ENCODE results near the gene GNAQ.

The GNAQ gene

DNA sequence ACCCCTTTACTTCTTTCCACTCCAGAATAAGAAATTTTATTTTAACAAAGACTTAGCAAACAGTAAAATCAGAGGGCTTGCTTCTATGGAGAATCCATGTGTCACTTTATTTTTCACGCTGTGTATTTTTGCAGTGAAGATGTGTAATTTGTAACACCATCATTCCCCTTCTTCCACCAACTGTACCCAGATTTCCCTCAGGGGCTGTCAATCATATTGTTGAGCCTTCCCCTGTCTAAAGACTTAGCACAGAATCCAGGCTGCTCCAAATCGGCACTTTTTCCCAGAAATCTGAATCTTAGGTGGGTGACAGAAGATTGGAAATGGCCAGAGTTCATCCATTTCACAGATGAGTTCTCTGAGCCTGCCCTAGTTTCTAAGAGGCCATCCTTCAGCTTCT lies 115.9 kb downstream of the GNAQ start:
- no peak for TF ChIP-seq CTCF (IDR thresholded peaks at IDR 0.05; ENCODE audit: insufficient read depth, low read length, missing control alignments)
- ChIA-PET POLR2A (no interaction called here), CTCF (no interaction called here)

DNA sequence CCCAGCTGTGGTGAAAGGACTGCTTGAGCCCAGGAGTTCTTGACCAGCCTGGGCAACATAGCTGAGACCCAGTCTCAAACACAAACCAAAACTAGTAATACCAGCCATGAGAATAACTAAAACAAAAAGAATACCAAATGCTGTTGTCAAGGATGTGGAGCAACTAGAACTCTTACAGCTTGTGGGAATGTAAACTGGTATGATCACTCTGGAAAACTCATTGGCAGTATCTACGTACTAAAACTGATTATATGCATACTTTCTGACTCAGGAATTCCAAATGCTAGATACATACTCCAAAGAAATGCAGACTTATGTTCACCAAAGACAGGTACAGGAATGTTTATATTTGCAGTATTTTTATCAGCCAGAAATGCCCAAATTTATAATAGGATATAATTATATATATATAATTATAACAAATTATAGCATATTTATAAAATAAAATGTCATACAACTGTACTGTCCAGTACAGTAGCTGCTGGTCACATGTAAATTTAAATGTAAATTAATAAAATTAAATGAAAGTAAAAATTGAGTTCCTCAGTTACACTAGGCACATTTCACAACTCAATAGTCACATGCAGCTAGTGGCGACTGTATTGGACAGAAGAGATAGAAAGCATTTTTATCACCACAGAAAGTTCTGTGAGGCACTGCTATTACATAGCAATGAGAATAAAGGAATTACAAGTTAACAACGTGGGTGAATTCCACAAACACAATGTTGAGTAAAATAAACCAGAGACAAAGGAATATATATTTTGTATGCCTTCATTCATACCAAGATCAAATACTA lies 118.5 kb downstream of the GNAQ start:
- DNase-seq (ENCODE audit: low read depth, low spot score): no peak
- POLR2A ChIA-PET: no interaction called here
- CTCF ChIA-PET: no interaction called here
- H3K4me3 ChIP-seq (ENCODE audit: low read depth, low read length): no peak overlapping the region
- no peak for TF ChIP-seq CTCF (IDR thresholded peaks at IDR 0.05; ENCODE audit: insufficient read depth, low read length, missing control alignments)

More for the DNA sequence above, 115.9 kb downstream of the GNAQ start:
- no peak for DNase-seq (ENCODE audit: low read depth, low spot score)
- no peak overlapping the region for H3K4me3 ChIP-seq (ENCODE audit: low read depth, low read length)

DNA sequence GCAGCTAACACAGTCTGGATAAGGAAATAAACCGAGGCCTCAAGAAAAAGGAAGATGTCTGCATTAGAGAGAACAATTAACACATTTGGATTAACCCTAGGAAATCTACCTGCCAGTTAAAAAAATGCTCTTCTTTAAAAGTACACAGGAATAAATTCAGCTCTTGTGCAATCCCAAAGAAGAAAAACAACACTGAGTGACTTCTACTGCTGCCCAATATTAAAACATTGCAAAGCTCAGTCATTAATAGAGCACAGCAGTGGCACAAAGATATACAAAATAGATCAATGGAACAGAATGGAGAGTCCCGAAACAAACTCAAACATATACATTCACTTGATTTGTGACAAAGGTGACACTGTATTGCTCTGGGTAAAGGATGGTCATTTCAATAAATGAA lies 119.7 kb downstream of the GNAQ start:
- POLR2A ChIA-PET: interaction anchor here (0.7 kb wide), 1 partner anchor 9 kb away, joined by 3 read pairs; no protein-coding TSS in a partner anchor
- H3K4me3 ChIP-seq (ENCODE audit: low read depth, low read length): no peak overlapping the region
- CTCF ChIA-PET: interaction anchor here (1.1 kb wide), 1 partner anchor 15 kb away, joined by 3 read pairs; no protein-coding TSS in a partner anchor
- DNase-seq (ENCODE audit: low read depth, low spot score): no peak
- no peak for TF ChIP-seq CTCF (IDR thresholded peaks at IDR 0.05; ENCODE audit: insufficient read depth, low read length, missing control alignments)

- DNase-seq (ENCODE audit: low read depth, low spot score): no peak
- ChIA-PET CTCF (no interaction called here), POLR2A (no interaction called here)
- no peak overlapping the region for H3K4me3 ChIP-seq (ENCODE audit: low read depth, low read length)
- no peak for TF ChIP-seq CTCF (IDR thresholded peaks at IDR 0.05; ENCODE audit: insufficient read depth, low read length, missing control alignments)
Measured at GRCh38 chr9:77910194-77910621, 121.4 kb downstream of the GNAQ start.

- no peak for DNase-seq (ENCODE audit: low read depth, low spot score)
- no peak overlapping the region for H3K4me3 ChIP-seq (ENCODE audit: low read depth, low read length)
- ChIA-PET CTCF (no interaction called here), POLR2A (no interaction called here)
- TF ChIP-seq CTCF (IDR thresholded peaks at IDR 0.05; ENCODE audit: insufficient read depth, low read length, missing control alignments): no peak
Measured at GRCh38 chr9:77909306-77909705, 122.3 kb downstream of the GNAQ start.

DNA sequence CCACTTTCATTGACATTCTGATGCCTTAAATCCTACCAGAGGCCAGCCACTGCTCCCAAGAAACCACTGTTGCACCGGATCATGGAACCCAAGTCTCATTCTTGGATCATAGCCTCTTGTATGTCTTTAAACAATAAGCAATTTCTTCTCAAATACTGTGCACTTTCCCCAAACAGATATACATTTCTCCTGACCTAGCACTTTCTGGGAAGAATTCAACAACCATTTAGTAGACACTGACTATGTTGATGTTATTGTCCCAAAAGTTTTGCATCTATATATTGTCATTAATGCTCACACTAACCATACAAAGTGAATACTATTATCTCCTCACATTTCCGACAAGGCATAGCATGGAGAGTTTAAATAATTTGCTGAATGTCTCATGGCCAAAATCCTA lies 123.3 kb downstream of the GNAQ start:
- H3K4me3 ChIP-seq (ENCODE audit: low read depth, low read length): no peak overlapping the region
- ChIA-PET CTCF (no interaction called here), POLR2A (no interaction called here)
- no peak for TF ChIP-seq CTCF (IDR thresholded peaks at IDR 0.05; ENCODE audit: insufficient read depth, low read length, missing control alignments)
- DNase-seq (ENCODE audit: low read depth, low spot score): no peak

All from AG04449 (cell line).